ENCODE data around the gene ARL4A.

Gene ARL4A

DNA sequence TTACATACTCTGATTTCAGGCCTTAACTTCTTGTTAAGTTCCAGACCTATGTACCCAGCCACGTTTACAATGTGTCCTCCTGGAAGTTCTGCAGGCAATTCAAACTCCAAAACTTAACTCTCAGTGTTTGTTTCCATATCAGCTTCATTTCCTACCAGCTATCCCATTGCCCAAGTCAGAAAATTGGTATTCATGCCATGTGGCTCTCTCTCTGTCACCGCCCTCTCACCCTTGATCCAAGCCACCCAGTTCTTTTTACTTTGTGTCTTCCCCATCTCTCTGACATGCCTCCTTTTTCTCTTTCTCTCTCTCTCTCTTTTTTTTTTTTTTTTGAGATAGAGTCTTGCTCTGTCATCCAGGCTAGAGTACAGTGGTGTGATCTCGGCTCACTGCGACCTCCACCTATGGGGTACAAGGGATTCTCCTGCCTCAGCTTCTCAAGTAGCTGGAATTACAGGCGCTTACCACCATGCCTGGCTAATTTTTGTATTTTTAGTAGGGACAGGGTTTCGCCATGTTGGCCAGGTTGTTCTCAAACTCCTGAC, 33.9 kb downstream of the ARL4A start:
- TF ChIP-seq, protein P1, sequence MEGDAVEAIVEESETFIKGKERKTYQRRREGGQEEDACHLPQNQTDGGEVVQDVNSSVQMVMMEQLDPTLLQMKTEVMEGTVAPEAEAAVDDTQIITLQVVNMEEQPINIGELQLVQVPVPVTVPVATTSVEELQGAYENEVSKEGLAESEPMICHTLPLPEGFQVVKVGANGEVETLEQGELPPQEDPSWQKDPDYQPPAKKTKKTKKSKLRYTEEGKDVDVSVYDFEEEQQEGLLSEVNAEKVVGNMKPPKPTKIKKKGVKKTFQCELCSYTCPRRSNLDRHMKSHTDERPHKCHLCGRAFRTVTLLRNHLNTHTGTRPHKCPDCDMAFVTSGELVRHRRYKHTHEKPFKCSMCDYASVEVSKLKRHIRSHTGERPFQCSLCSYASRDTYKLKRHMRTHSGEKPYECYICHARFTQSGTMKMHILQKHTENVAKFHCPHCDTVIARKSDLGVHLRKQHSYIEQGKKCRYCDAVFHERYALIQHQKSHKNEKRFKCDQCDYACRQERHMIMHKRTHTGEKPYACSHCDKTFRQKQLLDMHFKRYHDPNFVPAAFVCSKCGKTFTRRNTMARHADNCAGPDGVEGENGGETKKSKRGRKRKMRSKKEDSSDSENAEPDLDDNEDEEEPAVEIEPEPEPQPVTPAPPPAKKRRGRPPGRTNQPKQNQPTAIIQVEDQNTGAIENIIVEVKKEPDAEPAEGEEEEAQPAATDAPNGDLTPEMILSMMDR (IDR thresholded peaks at IDR 0.05; ENCODE audit: low read depth, low read length, missing control alignments), result no peak
- H3K4me3 ChIP-seq (ENCODE audit: low read depth, low read length), result no peak overlapping the region
- no peak for DNase-seq (ENCODE audit: low read depth)

DNA sequence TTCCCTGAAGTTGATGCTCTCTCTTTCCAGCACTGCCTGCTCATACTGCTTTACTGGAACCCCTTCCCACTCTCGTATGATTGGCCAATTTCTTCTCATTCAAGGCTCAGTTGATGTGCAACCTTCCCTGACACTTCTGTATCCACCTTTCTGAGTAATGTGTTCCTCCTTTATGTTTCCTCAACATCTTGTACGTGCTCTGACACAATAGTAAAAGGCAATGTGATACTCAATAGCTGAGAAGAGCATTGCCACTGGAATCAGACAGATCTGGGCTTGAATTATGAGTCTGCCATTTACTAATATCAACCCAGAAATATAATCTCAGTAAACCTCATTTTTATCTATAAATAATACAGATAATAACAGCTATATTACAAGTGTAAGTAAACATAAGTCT, 34.7 kb downstream of the ARL4A start:
- H3K4me3 ChIP-seq (ENCODE audit: low read depth, low read length), result no peak overlapping the region
- DNase-seq (ENCODE audit: low read depth), result no peak
- TF ChIP-seq, protein P1 (IDR thresholded peaks at IDR 0.05; ENCODE audit: low read depth, low read length, missing control alignments), result no peak

DNA sequence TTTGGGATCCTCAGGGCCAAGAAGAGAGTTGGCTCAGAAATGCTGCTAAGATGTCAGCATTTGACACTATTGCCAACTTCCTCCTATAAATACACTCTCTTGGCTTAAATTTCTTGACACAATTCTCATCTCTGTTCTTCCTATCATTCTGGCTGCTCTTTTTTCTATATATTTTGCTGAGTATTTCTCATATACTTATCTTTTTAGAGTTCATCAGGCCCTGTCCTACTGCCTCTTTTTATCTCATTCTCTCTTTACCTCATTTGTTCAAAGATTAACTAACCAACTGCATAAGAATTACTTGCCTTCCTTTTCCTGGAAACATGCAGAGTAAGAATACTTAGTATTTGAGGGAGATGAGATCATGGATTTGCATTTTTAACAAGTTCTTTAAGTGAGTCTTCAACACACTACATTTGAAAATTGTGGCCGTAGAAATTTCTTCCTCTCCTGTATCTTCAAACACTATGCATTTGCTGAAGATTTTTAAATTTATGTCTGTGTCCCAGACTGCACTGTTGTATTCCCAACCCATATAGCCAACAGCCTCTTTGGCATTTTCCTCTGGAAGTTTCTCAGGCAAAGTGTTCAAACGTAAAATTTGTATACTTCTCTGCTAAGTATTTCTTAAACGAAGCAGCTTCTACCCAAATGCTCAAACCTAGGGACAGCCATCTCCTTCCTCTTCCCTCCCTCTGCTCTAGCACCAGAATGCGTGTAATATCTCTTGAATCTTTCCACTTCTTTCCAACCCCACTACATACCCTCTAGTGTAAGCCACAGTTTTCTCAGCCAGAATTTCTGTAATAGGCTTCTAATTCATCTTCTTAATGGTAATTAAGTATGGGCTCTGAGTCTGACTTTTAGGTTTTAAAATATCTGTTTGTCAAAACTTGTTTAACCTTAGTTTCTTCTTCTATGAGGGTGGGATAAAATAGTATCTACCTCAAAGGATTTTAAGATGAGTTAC, 35.5 kb downstream of the ARL4A start:
- no peak for DNase-seq (ENCODE audit: low read depth)
- no peak overlapping the region for H3K4me3 ChIP-seq (ENCODE audit: low read depth, low read length)
- TF ChIP-seq, protein P1 (IDR thresholded peaks at IDR 0.05; ENCODE audit: low read depth, low read length, missing control alignments), result no peak

DNA sequence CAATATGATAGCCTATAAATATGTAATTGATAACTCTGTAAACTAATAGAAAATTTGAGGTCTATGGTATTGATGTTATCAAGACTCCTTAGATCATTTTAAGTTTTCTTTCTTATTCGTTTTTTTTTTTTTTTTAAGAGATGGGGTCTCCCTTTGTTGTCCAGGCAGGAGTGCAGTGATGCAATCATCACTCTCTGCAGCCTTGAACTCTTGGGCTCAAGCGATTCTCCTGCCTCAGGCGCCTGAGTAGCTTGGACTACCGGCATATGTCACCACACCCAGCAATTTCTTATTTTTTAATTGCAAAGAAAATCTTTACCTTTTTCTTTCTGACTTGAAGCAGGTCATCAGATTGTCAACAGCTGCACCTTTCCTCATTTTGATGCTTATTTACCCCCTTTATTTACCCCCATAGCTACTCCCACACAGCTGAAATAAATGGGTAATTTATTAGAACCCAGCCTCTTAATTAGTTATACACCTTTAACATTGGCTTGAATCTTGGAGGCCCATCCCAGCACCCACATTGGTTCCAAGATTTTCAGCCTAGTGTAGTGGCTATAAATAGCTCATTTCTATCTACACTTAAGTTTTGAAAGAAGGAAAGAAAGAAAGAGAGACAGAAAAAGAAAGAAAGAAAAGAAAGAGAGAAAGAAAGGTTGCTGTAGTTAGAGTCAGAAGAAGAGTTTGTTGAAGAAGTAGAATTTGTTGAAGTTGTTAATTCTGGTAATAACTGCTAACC, 38.3 kb downstream of the ARL4A start:
- TF ChIP-seq, protein P1 (IDR thresholded peaks at IDR 0.05; ENCODE audit: low read depth, low read length, missing control alignments), result no peak
- DNase-seq (ENCODE audit: low read depth), result no peak
- H3K4me3 ChIP-seq (ENCODE audit: low read depth, low read length), result no peak overlapping the region

DNA sequence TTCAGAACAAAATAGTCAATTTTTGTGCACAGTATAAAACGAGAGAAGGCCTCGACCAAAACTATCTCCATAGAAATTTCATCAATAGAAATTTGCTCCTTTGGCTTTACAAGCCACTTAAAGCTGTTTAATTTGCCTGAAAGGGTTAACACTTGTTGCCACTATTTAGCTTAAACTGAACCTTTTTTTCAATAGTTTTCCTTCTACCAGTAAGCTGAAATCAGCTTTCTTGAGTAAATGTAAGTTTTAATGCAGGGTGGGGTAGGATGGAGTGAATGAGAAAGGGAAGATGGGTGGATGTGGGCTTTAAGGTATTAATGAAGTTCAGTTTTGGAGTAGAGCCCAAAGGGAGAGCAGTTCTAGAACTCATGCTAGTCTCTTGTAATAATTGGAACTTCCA, 39.5 kb downstream of the ARL4A start:
- H3K4me3 ChIP-seq (ENCODE audit: low read depth, low read length), result no peak overlapping the region
- TF ChIP-seq, protein P1 (IDR thresholded peaks at IDR 0.05; ENCODE audit: low read depth, low read length, missing control alignments), result no peak
- DNase-seq (ENCODE audit: low read depth), result no peak

DNA sequence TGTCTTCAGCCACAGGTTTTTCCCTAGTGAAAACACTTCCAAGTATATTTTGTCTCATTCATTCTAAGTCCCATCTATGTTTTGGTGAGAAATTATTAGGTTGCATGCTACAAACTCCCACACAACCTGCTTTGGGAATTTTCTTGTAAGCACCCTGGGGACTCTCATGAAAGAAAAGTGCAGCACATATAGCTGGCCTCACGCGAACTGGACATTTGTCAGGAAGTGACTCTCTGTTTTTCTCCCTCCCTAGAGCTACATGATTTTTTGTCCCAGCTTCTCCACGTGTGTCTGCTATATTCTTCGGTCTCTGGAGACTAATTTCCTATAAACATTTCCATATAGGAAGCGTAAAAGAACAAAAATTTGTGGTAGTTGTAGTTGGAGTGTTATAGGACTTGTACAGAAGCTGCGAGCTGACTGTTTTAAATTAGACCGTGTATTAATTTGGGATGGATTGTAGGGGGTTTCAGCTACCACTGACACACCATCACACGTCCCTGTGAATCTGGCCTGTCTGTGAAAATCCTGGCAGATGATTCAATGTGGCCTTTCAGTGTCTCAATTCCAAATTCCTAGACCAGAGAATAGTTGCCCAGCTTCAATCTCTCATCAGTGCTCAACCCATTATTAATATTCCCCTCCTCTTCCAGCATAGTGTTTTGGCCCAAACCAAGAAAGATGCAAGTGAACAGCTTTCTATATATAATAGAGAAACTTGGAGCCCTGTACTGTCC, 40.2 kb downstream of the ARL4A start:
- TF ChIP-seq, protein P1 (IDR thresholded peaks at IDR 0.05; ENCODE audit: low read depth, low read length, missing control alignments), result no peak
- DNase-seq (ENCODE audit: low read depth), result no peak
- H3K4me3 ChIP-seq (ENCODE audit: low read depth, low read length), result no peak overlapping the region
